CD4-positive, alpha-beta T cell treated with Interleukin-6 at 100 ng/mL for 8 hours (primary cell): ENCODE results near the gene KRTAP12-2.
"Not testable (repeated sequence)": the region's sequence is repeated elsewhere in the genome, so short reads cannot be mapped to it uniquely, and the experiment has no call there.

Experiments
- DNase-seq: peaks from one replicate; pipeline ENCODE4 v3.0.0-alpha.2; 2020; ENCODE audit warnings: mixed read lengths, low spot score

KRTAP12-2 gene

DNA sequence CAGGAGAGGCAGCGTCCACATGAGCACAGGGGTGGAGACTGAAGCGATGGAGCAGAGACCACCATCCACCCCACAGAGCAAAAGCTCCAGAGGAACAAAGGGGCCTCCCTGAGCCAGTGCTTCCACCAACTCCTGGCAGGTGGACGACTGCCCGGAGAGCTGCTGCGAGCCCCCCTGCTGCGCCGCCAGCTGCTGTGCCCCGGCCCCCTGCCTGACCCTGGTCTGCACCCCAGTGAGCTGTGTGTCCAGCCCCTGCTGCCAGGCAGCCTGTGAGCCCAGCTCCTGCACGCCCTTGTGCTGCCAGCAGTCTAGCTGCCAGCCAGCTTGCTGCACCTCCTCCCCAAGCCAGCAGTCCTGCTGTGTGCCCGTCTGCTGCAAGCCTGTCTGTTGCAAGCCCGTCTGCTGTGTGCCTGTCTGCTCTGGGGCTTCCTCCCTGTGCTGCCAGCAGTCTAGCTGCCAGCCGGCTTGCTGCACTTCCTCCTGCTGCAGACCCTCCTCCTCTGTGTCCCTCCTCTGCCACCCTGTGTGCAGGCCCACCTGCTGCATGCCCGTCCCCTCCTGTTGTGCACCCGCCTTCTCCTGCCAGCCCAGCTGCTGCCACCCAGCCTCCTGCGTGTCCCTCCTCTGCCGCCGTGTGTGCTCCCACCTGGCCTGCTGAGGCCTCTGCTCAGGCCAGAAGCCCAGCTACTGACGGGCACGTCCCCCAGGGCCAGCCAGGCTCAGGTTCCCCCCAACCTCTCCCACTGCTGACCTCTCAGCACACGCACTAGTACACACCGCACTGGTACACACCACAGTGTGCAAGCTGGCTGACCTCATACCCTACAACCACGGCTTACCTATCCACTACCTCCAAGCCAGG, 35.6 kb upstream of the KRTAP12-2 start:
- DNase-seq: no peak

- DNase-seq: no peak
These were observed 34.8 kb upstream of the KRTAP12-2 start for GRCh38 chr21:44701541-44701940.

DNA sequence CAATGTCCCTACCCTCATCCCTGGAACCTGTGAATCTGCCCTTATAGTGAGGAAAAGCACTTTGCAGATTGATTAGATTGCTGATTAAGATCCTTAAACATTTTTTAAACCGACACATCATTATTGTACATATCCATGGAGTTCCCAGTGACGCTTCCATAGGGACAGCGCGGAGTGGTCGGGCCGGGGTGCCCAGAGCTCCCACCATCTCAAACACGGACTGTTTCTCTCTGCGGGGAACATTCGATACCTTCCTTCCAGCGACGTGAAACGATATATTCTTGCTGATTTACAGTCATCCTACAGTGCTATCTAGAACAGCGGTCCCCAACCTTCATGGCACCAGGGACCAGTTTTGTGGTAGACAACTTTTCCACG, 34.3 kb upstream of the KRTAP12-2 start:
- no peak for DNase-seq

- DNase-seq: no peak
These were observed 33.6 kb upstream of the KRTAP12-2 start for GRCh38 chr21:44700101-44701022.

DNA sequence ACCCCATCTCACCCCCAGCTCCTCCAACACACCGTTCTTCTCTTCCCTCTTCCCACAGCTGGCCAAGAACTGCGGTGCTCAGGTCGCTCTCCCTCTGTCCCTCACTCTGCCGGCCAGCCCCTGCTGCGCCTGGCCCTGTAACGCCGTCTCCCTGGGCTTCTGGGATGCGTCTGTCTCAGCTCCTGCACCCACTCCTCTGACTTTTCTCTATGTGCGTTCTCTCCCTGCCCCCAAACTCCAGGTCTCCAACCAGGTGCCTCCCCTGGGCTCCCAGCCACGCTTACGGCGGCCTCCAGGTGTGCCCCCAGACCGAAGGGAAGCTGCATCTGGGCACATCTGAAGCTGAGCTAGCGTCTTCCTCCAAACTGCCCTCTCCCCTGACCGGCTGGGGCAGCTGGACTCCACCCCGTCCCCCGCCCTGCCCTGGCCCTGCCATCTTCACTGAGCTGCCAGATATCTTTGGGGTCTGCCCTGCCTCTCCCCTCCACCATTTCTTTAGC, 32.8 kb upstream of the KRTAP12-2 start:
- no peak for DNase-seq

DNA sequence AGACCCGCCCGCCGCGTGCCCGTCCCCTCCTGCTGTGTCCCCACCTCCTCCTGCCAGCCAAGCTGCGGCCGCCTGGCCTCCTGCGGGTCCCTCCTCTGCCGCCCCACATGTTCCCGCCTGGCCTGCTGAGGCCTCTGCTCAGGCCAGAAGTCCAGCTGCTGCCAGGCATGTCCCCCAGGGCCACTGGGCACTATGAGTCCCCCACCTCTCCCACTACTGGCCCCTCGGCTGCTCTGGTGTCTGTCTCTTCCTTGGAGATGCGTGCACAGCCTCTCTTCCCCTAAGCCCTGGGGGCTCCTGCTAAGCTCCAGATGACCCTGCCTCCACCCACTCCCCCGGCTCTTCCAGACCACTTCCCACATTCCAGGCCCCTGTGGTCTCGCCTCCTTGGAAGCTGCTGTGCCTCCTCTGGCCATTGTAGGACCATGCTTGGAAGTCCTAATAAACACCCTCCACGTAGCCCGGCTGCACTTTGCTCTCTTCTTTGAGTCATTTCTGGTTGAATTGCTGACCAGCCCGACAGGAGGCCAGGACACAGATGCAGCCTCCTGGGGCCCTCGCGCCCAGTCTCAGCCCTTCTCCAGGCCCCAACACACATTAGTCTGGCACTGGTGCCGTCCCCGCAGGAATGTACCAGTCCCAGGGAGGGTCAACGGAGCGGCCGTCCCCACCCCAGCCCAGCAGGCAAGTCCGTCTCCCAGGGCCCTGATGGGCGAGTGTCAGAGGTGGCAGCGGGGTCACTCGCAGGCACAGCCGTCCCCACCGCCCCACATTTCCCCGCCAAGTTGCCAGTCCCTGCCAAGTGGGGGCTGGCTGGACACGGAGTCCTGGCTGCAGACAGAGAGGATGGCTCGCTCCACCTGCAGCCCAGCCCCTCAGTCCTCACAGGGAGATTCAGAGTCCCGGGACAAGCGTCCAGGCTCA, 31.3 kb upstream of the KRTAP12-2 start:
- no peak for DNase-seq

DNA sequence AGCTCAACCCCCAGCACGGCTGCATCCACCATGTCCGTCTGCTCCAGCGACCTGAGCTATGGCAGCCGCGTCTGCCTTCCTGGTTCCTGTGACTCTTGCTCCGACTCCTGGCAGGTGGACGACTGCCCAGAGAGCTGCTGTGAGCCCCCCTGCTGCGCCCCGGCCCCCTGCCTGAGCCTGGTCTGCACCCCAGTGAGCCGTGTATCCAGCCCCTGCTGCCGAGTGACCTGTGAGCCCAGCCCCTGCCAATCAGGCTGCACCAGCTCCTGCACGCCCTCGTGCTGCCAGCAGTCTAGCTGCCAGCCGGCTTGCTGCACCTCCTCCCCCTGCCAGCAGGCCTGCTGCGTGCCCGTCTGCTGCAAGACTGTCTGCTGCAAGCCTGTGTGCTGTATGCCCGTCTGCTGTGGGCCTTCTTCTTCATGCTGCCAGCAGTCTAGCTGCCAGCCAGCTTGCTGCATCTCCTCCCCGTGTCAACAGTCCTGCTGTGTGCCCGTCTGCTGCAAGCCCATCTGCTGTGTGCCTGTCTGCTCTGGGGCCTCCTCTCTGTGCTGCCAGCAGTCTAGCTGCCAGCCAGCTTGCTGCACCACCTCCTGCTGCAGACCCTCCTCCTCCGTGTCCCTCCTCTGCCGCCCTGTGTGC, 30.6 kb upstream of the KRTAP12-2 start, which contains the start of gene KRTAP10-12:
Gene KRTAP10-12, plus strand, starts transcription at position 1 of the 639 bp plus-strand sequence. Its CDS starts 30 bp downstream, at position 31.
- DNase-seq: not testable (repeated sequence)

GRCh38 chr21:44696572-44696971, 29.8 kb upstream of the KRTAP12-2 start:
- DNase-seq: no peak

DNA sequence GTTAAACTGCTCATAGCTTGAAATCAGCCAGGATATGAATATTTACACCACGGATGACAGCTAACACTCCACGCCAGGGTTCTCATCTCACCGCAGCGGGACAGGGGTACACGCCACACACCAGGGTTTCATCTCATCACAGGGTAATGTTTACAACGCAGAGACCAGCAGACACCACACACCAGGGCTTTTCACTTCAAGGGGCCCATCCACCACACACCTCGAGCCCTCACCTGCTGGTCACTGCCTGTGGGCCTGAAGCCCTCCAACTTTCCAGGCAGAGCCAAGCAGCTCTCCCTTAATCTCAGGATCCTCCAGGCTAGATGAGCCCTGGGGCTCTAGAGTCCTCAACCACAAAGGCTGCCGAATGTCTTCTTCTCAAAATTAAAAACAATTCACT, 28.9 kb upstream of the KRTAP12-2 start:
- DNase-seq: no peak

DNA sequence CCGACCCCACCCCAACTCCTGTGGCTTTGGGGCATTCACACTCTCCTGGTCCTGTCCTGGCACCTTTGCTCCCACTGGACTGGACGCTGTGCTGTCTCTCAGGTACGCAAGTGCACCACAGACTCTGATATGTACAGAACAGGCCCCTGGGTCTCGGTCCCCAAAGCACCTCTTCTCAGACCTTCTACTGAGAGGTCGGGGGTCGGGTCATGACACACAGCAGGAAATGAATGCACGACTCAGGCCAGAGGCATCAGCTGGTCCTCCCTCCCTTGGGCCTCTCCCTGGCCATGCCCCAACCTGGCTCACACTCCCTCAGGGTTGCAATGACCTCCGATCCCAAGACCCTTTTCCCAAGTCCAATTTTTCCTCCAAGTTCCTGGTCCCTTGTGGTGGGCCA, 28.5 kb upstream of the KRTAP12-2 start:
- DNase-seq: no peak

DNA sequence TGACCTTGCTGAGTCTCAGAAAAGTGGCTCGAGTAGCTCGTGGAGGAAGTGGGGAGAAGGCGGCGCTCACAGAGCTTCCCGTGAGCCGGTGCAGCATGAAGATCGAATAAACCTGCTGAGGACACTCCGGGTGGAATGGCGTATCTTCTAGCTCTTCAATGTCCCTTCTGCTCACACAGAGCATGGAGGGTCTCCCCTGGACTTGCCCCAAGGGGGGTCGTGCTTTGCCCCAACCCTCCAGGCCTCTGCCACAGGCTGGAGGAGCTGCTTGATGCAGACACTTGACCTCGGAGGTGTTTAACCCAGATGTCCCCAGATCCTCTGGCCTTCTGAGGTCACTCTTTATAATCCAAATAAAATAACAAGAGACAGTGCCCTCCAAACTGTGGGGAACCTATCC, 28.0 kb upstream of the KRTAP12-2 start:
- no peak for DNase-seq

DNA sequence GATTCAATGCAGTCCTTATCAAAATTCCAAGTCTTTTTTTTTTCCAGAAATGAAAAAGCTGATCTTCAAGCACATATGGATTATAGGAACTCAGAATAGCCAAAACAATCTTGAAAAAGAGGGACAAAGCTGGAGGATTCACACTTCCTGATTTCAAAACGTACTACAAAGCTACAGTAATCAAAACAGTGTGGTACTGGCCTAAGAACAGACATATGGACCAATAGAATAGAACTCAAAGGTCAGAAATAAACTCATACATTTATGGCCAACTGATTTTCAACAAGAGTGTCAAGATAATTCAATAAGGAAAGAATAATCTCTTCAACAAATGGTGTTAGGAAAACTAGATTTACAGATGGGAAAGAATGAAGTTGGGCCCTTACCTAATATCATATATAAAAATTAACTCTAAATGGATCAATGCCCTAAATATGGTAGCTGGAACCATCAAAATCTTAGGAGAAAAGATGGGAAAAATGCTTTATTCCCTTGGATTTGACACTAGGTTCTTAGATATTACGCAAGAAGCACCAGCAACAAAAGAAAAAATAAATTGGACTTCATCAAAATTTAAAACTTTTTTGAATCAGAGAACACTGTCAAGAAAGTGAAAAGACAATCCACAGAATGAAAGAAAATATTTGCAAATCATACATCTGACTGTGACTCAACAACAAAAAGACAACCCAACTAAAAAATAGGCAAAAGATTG, 26.2 kb upstream of the KRTAP12-2 start:
- DNase-seq: no peak

DNA sequence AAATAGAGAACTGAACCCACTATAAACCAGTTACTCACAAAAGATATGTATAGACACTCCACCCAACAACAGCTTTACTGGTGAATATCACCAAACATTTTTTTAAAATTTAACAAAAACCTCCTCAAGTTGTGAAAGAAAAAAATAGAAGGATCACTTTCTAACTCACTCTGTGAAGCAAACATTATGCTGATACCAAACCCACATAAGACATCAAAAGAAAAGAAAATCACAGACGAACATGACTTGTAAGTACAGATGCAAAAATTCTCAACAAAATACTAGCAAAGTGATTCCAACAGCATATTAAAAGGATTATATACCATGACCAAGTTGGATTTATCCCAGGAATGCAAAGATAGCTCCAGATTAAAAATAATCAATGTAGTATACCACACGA, 25.0 kb upstream of the KRTAP12-2 start:
- DNase-seq: no peak

GRCh38 chr21:44689740-44690139, 23.0 kb upstream of the KRTAP12-2 start:
- DNase-seq: not testable (repeated sequence)

- no peak for DNase-seq
These were observed 20.9 kb upstream of the KRTAP12-2 start for GRCh38 chr21:44687671-44688070.

- DNase-seq: no peak
These were observed 20.3 kb upstream of the KRTAP12-2 start for GRCh38 chr21:44686843-44687561.

DNA sequence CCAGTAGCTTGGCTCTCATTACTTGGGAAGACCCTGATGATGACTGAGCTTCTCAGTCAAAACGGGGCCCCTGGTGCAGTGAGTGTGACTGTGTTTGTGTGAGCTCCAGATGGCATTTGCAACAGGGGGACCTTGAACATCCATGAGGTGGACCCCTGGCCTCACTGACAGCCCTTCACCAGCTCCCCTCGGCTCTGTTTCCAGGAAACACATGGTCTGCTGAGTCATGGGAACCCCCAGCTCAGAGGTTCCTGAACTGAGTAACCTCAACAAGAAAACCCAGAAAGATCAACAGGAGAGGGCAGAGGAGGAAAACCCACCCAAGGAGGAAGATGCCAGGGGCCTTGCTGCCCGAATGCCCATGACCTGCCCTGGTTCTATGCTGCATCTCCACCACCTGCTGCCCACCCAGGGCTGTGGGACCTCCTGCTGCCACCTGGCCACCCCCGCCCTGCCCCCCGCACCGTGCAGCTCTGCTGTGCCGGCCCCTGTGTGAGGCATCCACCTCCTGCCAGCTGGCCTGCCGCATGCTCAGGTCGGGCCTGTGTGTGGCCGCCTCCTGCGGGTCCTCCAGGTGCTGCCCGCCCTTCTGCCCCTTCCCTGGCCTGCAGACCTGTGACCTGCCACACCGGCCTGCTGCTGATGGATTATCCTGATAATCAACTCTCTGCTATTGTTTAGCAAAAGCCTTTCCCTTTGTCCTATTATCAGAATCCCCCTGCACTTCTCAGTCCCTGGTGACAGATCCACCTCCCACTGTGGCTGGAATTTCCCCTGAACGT, 19.5 kb upstream of the KRTAP12-2 start:
- DNase-seq: no peak

GRCh38 chr21:44685050-44685449, 18.3 kb upstream of the KRTAP12-2 start:
- DNase-seq: not testable (repeated sequence)

- no peak for DNase-seq
These were observed 17.8 kb upstream of the KRTAP12-2 start for GRCh38 chr21:44684483-44684882.
